GM18507 (cell line): ENCODE data around the gene NDRG4.

Experiments used
- DNase-seq: peaks from one replicate; pipeline ENCODE4 v3.0.0; 2011; ENCODE audit warnings: low read depth; ENCODE audit not compliant: insufficient read length; ENCODE audit errors: extremely low spot score
- FAIRE-seq: peaks from 2 replicates; lab custom pipeline; 2011; peaks lifted over from hg19 to GRCh38; lab: Jason Lieb, UNC

Gene NDRG4

DNA sequence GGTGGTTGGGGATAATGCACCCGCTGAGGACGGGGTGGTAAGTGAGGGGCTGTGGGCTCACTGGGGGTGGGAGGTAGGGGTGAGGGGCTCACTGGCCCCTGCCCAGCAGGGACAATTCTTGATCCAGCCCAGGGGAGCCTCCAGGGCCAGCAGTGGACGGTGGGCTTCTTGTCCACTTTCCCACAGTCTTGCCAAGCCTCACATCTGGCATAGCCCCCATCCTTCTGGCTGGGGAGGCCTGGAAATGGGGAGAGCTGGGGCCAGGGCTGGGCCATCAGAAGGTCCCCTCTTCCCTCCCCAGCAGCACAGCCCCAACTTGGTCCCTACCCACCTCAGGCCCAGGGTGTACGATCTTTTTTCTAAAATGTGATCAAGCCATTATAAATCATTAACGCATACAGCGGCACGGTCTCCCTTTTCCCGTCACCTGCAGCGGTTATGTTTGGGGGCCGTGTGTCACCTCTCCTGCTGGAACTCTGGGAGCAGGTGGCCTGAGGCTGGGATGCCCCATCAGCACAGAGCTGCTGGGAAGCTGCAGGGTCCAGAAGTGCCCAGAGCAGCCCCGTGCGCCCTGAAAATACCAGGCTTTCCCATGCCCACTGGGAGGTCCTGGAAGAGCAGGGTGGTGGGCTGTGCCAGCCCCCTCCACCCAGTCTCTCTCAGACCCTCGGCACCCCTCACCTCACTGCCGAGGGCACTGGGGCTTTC lies 8.2 kb downstream of the NDRG4 start:
- FAIRE-seq: no peak
- DNase-seq: no peak

DNA sequence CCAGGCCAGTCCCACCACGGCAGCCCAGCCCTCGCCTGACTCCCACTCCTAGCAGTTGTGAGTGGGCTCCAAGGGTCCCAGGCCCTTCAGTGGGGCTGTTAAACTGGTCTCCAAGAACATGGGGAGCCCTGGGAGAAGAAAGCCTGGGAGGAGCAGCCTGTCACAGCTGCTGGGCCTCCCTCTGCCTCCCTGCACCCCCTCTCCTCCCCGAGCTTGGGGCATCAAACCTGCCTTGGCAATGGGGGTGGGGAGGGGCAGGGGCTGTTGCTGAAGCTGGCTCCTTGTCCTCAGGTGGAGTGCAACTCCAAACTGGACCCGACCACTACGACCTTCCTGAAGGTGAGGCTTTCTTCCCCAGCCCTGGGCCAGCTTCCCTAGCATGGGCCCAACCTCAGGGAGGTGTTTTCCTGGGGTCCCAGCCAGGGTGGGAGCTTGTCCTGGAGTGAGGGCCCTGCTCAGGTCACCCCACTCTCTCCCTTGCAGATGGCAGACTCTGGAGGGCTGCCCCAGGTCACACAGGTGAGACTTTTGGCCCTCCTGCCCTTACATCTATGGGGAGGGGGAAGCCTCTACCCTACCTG lies 8.8 kb downstream of the NDRG4 start:
- no peak for DNase-seq
- no peak for FAIRE-seq

DNA sequence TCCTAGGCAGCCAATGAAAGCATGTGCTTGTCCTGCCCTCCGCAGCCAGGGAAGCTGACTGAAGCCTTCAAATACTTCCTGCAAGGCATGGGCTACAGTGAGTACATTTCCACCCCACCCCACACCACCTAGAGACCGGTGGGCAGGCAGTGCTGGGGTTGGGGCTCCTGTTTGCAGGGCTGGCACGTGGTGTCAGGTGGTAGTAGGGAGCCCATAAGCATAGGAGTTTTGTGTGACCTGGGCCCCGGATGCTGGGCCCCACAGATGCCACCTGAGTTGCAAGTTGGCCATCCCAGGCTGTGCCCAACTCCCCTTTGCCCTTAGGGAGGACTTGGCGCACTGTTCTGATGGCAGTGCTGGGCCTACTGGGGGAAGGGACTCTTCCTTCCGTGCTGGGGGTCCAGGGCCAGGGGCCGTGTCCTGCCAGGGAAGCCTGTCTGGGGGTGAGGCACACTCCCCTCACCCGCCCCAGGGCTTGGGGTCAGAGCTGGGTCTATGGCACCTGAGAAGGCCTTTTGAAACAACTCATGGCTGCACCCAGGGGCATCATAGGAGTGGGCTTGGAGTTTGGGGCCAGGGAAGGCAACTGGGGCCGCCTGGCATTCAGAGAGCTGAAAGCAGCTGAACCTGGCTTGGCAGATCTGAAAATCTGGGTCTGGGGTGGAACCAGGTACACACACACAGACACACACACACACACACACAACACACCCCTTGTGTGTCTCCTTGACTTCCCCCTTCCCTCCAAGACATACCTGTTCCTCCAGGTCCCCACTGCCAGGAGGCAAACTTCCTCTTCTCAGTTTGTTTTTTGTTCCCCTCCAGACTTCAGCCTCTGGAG lies 9.5 kb downstream of the NDRG4 start:
- DNase-seq: no peak
- no peak for FAIRE-seq

DNA sequence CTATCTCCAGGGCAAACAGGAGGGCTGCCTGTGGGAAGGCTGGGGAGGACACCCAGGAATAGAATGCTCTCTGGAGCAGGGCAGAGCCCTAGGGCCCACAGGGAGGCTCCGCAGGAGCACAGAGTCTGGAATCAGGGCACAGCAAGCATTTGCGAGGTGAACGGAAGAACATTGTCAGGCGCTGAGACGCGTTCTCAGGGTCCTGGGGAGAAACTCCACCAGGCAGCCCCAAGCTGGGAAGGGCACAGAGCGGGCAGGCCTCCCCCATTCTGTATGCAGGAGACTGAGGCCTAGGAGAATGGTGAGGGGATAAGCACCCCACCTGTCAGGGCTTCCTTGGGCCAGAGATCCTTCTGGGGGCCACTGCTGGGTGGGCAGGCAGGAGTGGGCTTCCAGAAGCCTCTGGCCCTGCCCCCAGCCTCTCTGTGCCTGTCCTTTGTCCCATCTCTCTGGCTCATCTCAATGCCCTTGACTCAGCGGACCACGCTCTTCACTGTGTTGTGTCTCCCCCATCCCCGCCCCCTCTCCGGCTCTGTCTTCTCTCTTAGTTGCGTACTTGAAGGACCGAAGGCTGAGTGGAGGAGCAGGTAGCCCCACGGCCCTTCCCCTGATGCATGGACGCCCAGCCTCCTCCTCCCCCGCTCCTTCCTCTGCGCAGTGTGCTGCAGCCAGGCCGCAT lies 10.3 kb downstream of the NDRG4 start:
- FAIRE-seq: no peak
- no peak for DNase-seq

DNA sequence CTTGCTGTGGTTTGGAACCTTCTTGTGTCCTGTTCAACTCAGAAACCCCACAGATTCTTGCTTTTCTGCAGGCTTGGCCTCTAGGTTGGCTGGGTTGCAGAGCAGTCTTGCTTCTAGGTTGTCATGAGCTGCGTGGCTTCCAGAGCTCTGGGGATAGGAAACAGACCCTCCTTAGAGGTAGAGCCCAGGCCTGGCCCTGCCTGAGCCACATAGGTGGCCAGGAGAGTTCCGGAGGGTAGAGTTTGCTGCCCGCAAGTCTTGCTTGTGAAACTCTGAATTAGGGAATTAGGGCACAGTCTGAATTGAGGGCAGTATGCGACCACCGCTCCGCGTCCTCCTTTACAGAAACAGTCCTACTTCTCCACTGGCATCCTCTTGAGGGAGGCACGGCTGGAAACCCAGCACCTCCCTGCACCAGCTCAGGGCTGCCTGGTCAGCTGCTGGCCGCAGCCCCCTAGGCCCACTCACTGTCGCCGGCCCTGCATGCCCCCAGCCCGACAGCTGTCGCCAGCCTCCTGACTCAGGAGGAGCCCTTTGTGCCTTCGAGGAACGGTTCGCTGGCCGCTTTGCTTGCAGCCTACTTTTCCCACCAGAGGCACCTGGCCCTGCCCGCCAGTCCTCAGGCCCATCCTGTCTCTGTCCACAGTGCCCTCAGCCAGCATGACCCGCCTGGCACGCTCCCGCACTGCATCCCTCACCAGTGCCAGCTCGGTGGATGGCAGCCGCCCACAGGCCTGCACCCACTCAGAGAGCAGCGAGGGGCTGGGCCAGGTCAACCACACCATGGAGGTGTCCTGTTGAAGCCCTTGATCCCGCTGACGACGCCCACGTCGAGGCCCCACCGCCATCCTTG lies 11.1 kb downstream of the NDRG4 start:
- DNase-seq (no peak), FAIRE-seq (no peak)

DNA sequence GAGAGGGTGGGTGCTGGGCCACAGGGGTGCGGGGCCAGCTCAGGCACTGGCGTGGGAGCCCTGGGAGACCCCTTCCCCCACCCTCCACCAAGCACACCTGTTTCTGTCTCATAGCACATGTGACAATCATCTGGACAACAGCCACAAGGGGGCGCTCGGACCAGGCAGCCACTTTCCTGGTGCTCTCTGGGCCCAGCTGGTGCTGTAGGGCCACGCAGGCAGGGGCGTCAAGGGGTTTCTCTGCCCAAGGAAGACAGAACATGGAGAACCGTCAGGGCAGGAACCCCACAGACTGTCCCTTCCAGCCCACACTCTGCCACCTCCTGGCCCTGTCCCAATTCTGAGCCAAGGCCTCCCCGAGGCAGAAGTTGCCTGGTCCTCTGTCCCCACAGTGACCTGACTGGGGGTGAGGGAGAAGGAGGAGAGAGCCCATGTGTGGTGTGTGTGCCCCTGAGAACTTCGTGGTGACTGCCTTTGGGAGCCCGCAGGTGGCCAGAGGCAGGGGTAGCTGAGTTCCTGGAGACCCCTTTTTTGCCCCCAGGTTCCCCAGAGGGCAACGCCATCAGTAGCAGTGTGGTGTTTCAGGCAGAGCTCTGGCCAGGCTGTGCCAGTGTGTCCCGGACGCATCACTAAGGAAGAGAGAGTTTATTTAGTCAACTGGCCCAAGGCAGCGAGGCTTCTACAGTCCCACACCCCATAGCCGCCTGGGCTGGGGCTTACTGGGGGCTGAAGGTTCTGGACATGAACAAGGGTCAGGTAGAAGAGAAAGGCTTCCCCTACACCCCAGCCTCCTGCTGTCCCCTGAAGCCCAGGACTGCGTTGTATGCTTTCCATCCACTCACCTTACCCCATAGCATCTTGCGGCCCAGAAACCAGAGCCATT lies 12.2 kb downstream of the NDRG4 start:
- DNase-seq (peak; percentile 47), FAIRE-seq (peak; percentile 85)

DNA sequence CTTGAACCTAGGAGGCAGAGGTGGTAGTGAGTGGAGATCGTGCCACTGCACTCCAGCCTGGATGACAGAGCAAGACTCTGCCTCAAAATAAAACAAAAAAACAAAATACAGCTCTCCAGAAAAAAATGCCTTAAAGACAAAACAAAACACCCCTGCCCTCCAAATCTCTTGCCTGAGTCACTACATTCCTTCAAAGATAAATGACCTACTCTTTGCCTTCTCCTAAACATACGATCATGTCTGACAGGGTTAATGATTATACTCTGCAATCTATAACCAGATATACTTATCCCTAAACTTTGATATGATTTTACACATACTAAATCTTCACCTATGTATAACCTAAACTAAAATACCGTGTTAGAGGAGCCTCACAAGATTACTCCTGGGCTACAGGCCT lies 13.9 kb downstream of the NDRG4 start:
- no peak for DNase-seq
- FAIRE-seq: no peak

DNA sequence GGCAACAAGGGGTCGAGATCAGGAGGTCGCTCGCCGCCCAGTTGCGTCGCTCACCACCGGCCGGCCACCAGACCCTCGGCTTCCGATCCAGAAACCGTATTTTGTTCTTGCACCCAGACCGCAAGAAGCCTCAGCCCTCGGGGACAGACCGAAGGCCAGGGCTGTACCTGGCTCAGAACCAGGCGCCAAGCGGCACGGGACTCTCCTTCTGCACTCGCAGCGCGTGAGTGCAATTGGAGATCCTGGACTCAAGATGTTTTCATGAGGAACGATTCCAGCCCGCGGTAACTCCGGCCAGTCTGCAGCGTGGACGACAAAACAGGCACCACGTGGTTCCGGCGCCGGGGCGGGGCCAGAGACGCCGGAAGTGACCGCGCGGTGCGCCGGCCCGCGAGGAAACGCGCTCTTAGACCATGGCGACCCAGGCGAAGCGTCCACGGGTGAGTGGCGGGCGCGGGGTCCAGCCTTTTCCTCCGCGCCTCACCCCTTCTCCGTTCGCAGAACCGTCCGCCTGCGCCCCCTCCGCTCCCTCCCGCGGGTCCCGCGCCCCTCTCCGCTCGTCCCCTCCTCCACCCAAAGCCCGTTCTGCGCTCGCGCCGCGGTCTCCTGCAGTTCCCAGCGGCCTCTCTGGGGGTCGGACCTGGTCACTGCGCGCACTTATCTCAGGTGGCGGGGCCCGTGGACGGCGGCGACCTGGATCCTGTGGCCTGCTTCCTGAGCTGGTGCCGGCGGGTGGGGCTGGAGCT lies 15.4 kb downstream of the NDRG4 start, which contains the start of gene SETD6:
SETD6 (plus strand) TSS at position 393 of the 746 bp plus-strand sequence; CDS start at position 414, 21 bp downstream.
- DNase-seq (peak; percentile 67), FAIRE-seq (peak; percentile 81)

DNA sequence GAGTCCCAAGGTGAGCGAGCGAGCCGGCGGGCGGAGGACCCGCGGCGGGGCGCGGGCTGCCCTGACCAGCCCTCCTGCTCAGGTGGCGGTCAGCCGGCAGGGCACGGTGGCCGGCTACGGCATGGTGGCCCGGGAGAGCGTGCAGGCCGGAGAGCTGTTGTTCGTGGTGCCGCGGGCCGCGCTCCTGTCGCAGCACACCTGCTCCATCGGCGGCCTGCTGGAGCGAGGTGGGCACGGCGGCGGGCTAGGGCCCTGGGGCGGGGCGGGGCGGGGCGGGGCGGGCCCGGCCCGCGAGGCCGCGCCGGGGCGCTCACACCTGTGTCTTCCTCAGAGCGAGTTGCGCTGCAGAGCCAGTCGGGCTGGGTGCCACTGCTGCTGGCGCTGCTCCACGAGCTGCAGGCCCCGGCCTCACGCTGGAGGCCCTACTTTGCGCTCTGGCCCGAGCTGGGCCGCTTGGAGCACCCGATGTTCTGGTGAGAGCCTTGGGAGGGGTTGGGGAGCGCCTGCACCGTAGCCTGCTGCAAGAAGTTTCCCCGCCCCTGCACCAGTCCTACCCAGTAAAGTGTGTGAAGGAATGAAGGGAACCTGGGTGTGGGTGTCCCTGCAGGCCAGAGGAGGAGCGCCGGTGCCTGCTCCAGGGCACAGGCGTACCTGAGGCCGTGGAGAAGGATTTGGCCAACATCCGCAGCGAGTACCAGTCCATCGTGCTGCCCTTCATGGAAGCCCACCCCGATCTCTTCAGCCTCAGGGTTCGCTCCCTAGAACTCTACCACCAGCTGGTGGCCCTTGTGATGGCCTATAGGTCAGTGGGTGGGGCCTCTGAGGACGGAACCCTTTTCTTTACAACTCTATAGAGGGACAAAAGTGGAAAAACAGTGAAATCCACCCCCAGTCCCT lies 16.2 kb downstream of the NDRG4 start:
- DNase-seq (no peak), FAIRE-seq (no peak)

DNA sequence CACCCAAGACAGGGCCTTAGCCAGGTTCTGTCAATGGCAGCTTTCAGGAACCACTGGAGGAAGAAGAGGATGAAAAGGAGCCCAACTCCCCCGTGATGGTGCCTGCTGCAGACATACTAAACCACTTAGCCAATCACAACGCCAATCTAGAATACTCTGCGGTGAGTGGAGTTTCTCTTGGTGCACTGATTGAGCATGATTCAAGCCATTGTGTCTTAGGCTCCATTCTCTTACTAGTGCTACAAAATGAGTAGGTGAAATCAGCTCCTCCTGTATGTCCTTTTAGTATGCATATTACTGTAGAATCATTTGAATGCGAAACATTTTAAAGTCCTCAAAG lies 16.8 kb downstream of the NDRG4 start:
- FAIRE-seq: no peak

DNA sequence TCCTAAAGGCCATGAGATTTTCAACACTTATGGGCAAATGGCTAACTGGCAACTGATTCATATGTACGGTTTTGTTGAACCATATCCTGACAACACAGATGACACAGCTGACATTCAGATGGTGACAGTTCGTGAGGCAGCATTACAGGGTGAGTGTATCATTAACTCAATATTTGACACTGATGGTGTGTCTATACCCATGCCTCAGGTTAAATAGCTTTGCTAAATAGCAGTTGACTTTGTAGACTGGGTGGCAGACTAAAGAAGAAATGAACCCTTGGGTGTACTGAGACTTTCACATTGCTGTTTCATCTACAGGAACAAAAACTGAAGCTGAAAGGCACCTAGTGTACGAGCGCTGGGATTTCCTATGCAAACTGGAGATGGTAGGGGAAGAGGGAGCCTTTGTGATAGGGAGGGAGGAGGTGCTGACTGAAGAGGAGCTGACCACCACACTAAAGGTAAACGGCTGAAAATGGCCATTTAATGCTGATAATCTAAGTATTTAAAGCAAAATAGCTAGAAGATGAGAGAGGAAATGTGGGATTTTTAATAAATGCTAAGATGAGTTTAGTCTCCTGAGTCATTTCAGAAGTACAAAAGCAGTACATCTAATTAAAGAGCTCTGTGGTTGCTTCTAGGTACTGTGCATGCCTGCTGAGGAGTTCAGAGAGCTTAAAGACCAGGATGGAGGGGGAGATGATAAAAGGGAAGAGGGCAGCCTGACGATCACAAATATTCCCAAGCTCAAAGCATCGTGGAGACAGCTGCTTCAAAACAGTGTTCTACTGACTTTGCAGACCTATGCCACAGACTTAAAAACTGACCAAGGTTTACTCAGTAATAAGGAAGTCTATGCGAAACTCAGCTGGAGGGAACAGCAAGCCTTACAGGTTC lies 18.4 kb downstream of the NDRG4 start:
- peak; percentile 73 for FAIRE-seq

More for the DNA sequence above, 16.8 kb downstream of the NDRG4 start:
- no peak for DNase-seq

DNA sequence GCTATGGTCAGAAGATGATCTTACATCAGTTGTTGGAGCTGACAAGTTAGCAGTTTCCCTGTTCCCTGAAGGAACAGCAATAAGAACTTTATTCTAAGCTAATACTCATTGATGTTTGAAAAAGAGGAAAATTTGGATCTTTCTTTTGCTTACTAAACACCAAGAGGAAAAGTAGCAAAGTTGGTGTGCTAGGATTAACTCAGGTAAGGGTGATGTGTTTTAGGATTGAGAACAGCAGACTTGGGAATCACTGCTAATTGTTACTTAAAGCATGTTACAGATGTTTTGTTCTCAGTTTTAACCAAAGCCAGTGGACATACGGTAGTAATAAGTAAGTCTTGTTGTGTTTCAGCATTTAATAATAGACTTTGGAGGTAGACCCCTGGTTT lies 19.0 kb downstream of the NDRG4 start:
- no peak for DNase-seq
- no peak for FAIRE-seq

More for the DNA sequence above, 18.4 kb downstream of the NDRG4 start:
- DNase-seq: no peak

DNA sequence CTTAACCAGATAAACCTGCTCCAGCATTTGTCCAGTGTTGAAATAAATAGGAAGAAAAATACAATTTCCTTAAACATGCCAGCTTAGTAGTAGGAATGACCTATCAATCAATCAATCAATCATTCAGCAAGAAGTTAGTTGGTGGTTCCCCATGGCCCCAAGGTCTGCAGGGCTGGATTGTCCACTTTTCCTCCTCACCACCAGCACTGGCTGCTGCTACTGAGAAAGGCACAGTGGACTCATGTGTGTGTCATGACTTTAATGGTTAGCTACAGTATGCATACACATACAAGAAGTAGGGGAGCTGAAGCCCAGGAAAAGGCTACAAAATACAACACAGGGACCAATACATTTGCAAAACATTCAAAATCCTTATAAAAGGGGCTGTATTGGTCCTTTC lies 19.8 kb downstream of the NDRG4 start:
- FAIRE-seq (no peak), DNase-seq (no peak)

DNA sequence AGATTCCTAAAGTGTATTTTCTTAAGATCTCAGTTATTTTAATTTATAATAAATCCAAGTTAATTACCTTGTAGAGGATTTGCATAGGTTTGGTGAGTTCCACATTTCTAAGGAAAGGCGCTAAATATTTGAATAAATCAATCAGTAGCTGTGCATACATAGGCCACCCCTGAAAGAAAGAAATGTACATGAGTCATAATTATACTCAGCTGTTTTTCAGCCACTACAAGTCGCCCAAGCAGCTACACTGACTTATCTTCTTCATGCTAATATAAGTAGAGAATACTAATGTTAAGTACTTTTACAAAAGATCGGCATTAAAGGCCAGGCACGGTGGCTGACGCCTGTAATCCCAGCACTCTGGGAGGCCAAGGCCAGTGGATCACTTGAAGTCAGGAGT lies 30.2 kb downstream of the NDRG4 start:
- DNase-seq (no peak), FAIRE-seq (no peak)

DNA sequence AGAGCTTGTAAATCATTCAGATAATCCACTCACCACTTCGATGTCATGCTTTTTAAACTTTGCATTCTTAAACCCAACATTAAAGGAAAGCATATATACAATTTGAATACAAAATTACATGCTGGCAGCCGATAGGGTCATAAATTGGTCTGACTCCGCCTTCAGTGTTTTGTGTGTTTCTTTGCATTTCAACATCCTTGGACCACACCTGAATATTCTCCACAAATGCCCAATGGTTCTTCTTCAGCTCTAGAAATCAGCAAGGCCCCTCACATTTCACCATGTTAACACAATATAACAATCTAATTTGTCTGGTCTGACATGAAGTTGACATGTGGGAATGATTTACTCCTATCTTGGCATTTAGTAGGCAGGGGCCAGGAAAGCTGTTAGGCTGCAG lies 32.5 kb downstream of the NDRG4 start:
- no peak for DNase-seq
- FAIRE-seq: no peak
